Measurements from ENCODE around the gene LILRA6. TPM values are rescaled to one million over a fixed set of nuclear protein-coding genes. Genes with fewer than 3 reads are reported as not detected.

LILRA6 gene
- total and polyA plus RNA-seq, 2 of the 8 experiments (the other 6 are each of a cell fraction or from before 2014, with no cell fraction given) = not detected

- Histone ChIP-seq H3K4ac (replicated peaks; ENCODE audit: insufficient read length, low read depth, low read length) (no peak overlapping the region), H3K18ac (ENCODE audit: extremely low read depth, low read length) (no peak overlapping the region), H2AK5ac (ENCODE audit: low read depth, low read length) (peak overlapping the region; percentile 82; the same call in 1 of the 2 replicates), H3K14ac (ENCODE audit: insufficient read length) (no peak overlapping the region), H3K27me3 (replicated peaks in 1 of 4; ENCODE audit: control insufficient read depth in 3 of 4, extremely low read depth in 1 of 4, insufficient read depth in 3 of 4, low read length in 3 of 4) (no peaks in the 10 kb centered on the region), H4K91ac (replicated peaks; ENCODE audit: insufficient read length, low read length) (no peak overlapping the region), H3K23me2 (ENCODE audit: low read depth, low read length) (peaks cover 11% of the 10 kb centered on the region), H3K4me2 (ENCODE audit: insufficient read depth in 1 of 2, low read depth in 2 of 2, low read length in 2 of 2) (peak overlapping the region; percentile 77 to 97), H3K9ac (replicated peaks in 1 of 4; ENCODE audit: extremely low read depth in 1 of 4, low read depth in 3 of 4, low read length in 3 of 4) (peak overlapping the region; percentile 56 to 97 (median 82)), H3K9me3 (ENCODE audit: insufficient read depth in 2 of 2, low read depth in 1 of 2, low read length in 1 of 2) (no peaks in the 10 kb centered on the region), H3K4me3 (ENCODE audit: extremely low read depth in 1 of 4, insufficient read depth in 2 of 4, low read depth in 3 of 4, low read length in 4 of 4) (peak overlapping the region; percentile 62 to 91 (median 75)), H2AFZ (ENCODE audit: low read length) (no peak overlapping the region), H3K56ac (replicated peaks; ENCODE audit: insufficient read length, low read depth, low read length) (no peak overlapping the region), H3K4me1 (replicated peaks in 1 of 4; ENCODE audit: control insufficient read depth in 3 of 4, insufficient read depth in 4 of 4, low read length in 3 of 4) (peaks cover 3 to 12% (median 7%) of the 10 kb centered on the region in 4 experiments; a peak in 5 of 7 replicates), H4K20me1 (replicated peaks in 1 of 2; ENCODE audit: control insufficient read depth in 1 of 2, insufficient read depth in 2 of 2, low read length in 2 of 2) (peaks cover 0 to 4% of the 10 kb centered on the region in 2 experiments), H3K79me1 (ENCODE audit: low read depth, low read length) (peaks cover 13% of the 10 kb centered on the region), H2BK15ac (ENCODE audit: low read length) (no peak overlapping the region), H3K27ac (ENCODE audit: low read depth, low read length) (0 out of 2 replicates have a peak overlapping the region, but pooled peaks have one; percentile 99), H2BK5ac (ENCODE audit: low read depth, low read length) (peak overlapping the region; percentile 69; the same call in 1 of the 2 replicates), H4K5ac (ENCODE audit: insufficient read length, low read depth, low read length) (no peak overlapping the region), H3K36me3 (ENCODE audit: control insufficient read depth in 2 of 4, insufficient read depth in 4 of 4, low read length in 3 of 4) (peaks cover 3 to 19% (median 5%) of the 10 kb centered on the region in 4 experiments; a peak in 7 of 8 replicates), H3K79me2 (ENCODE audit: control insufficient read depth in 1 of 2, insufficient read depth in 2 of 2, low read length in 2 of 2) (peaks cover 3 to 25% of the 10 kb centered on the region in 2 experiments; a peak in 3 of 4 replicates), H2BK20ac (ENCODE audit: low read length) (no peak overlapping the region), H2BK12ac (ENCODE audit: low read depth, low read length) (no peak overlapping the region), H2BK120ac (replicated peaks; ENCODE audit: low read depth, low read length) (no peak overlapping the region), H3K23ac (ENCODE audit: insufficient read length) (no peak overlapping the region), H4K8ac (ENCODE audit: extremely low read depth, insufficient read depth, low read length) (no peak overlapping the region)
- ChIA-PET POLR2A (ENCODE audit: partially characterized antibody) (interaction anchor here (0.7 to 28.7 kb wide), 12 partner anchors 9 to 76 kb away, joined by 3 to 909 read pairs (median 4); partner anchors contain the start of genes CNOT3, PRPF31, RPS9 and TFPT), CTCF (ENCODE audit: partially characterized antibody) (interaction anchor here (0.6 to 1.4 kb wide), 7 partner anchors 12 to 338 kb away, joined by 3 to 5 read pairs (median 3); no protein-coding TSS in a partner anchor)
- no peak for DNase-seq (ENCODE audit: low read depth in 1 of 2, low spot score in 2 of 2)
- WGBS, 2 experiments (ENCODE audit: extremely low coverage in 1 of 2, insufficient coverage in 1 of 2, insufficient read length in 1 of 2, insufficient replicate concordance in 2 of 2, low coverage in 1 of 2, low lambda C conversion rate in 2 of 2, missing lambda C conversion rate in 1 of 2) = 77% methylated on average over 17 of the region's 19 CpGs; no CpG with 5 or more reads in 1 of the 2 experiments
- FAIRE-seq = no peak
- no peak for TF ChIP-seq CBX8 (IDR thresholded peaks at IDR 0.05; ENCODE audit: borderline replicate concordance, low read depth, low read length)
- no peak for TF ChIP-seq POLR2AphosphoS5 (IDR thresholded peaks at IDR 0.05; ENCODE audit: low read depth, low read length)
- no peak for TF ChIP-seq EGR1 (IDR thresholded peaks at IDR 0.05; ENCODE audit: borderline replicate concordance, low read depth, low read length)
- no peak for TF ChIP-seq HDAC2 (IDR thresholded peaks at IDR 0.05; ENCODE audit: borderline replicate concordance in 1 of 2, low read depth in 2 of 2, low read length in 2 of 2)
- no peak for TF ChIP-seq CTCF (IDR thresholded peaks at IDR 0.05; ENCODE audit: control extremely low read depth in 1 of 3, insufficient read depth in 1 of 3, low read depth in 1 of 3, low read length in 3 of 3)
- no peak for TF ChIP-seq SIN3A (conservative IDR thresholded peaks at IDR 0.05 in 1 of 2, IDR thresholded peaks at IDR 0.05 in 1 of 2; ENCODE audit: low read depth in 1 of 2, low read length in 2 of 2)
- no peak for TF ChIP-seq EP300 (IDR thresholded peaks at IDR 0.05; ENCODE audit: borderline replicate concordance in 1 of 2, low read depth in 2 of 2, low read length in 2 of 2)
- TF ChIP-seq SRF (IDR thresholded peaks at IDR 0.05; ENCODE audit: low read depth, low read length) = no peak
Observed at GRCh38 chr19:54191811-54192453, 50.7 kb downstream of the LILRA6 start.
